NB4 (cell line): ENCODE data around the gene PDE8A.

Experiments
- CTCF ChIP-seq: IDR thresholded peaks from one replicate; pipeline ENCODE4 v1.5.1; 2012; ENCODE audit warnings: low read depth, low read length
- POLR2A ChIP-seq: IDR thresholded peaks from 2 replicates; pipeline ENCODE4 v1.6.1; 2011; ENCODE audit warnings: mild to moderate bottlenecking; ENCODE audit not compliant: insufficient read length; ENCODE audit errors: extremely low read depth

GRCh38 chr15:85027033-85027380 lies 45.4 kb downstream of the PDE8A start:
- TF ChIP-seq CTCF, result no peak
- TF ChIP-seq POLR2A, result no peak
